Neutrophil (primary cell): ENCODE measurements around the gene FOXN3.
A peak's percentile ranks its signal among the peaks of the same experiment; 100 is the strongest.

Experiments
- H3K27ac ChIP-seq: fragments of 200-600 bp; sonication (generic); 2 replicates; pipeline ENCODE4 v1.5.1; 2016; ENCODE audit warnings: mild to moderate bottlenecking, moderate library complexity
- H3K27me3 ChIP-seq: fragments of 200-600 bp; sonication (generic); 2 replicates; pipeline ENCODE4 v1.6.0; 2016; ENCODE audit warnings: mild to moderate bottlenecking
- H3K36me3 ChIP-seq: fragments of 200-600 bp; sonication (generic); 2 replicates; pipeline ENCODE4 v1.5.1; 2017
- H3K4me1 ChIP-seq, 2 experiments: fragments of 200-600 bp in 1 of 2; sonication (generic) in 1 of 2; 1 replicate in 1 of 2; 2 replicates in 1 of 2; pipeline versions ENCODE4 v1.5.1 to v1.6.1; 2013 to 2016; ENCODE audit warnings: low read depth in 1 of 2, low read length in 1 of 2, mild to moderate bottlenecking in 1 of 2, moderate library complexity in 1 of 2; ENCODE audit not compliant: control insufficient read depth in 1 of 2, insufficient read depth in 1 of 2
- H3K4me3 ChIP-seq, 2 experiments: fragments of 200-600 bp in 1 of 2; sonication (generic) in 1 of 2; 1 replicate in 1 of 2; 2 replicates in 1 of 2; pipeline ENCODE4 v1.5.1; 2013 to 2016; ENCODE audit warnings: low read depth in 1 of 2, low read length in 1 of 2, mild to moderate bottlenecking in 1 of 2, moderate library complexity in 1 of 2
- H3K9me3 ChIP-seq: fragments of 200-600 bp; sonication (generic); 2 replicates; pipeline ENCODE4 v1.5.1; 2016
- TF ChIP-seq, protein P1 (sequence below): fragments of 200-600 bp; sonication (generic); IDR thresholded peaks from 2 replicates; pipeline ENCODE4 v1.5.1; 2016; ENCODE audit warnings: antibody characterized with exemption

Gene FOXN3

DNA sequence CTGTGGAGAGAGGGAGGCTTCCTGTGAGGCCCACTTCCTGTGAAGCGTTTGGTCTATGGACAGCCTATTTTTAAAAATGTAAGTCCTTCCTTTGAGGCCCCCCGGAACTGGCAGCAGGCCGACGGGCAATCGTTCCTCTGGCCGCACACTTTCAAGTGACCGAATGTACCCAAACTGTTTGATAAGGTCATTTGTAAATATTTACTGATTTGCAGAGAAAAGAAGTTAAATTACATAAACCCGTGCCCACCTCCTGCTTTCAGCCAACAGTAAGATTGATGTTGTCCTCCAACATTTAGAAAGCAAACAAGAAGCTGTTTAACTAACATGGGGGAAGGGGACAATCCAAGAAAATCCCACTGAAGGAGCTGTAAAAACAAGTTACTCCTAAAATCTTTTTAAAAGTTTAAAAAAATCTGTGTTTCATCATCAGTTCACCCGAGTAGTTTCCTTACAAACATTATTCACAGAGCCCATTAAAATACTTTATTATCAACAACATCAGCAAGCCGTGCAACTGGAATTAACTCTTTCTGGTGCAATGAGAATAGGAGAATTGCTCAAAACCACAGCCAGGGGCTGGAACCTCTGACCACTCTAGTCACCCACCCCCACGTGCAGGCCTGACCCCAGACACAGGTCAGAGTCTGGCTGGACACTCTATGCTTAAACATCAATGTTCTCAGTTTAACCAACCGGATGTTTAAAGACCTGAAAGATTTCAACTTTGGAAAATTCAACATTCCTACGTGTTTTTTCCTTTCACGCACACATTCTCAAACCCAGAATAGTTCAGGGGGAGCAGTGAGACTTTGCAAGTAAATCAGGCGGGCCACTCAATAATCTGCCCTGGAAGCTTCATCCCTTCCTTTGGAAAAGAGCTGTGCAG lies 65.3 kb downstream of the FOXN3 start:
- Histone ChIP-seq H3K4me1 (peaks cover 39 to 47% of the 10 kb centered on the region in 2 experiments), H3K27ac (peak overlapping the region; percentile 45), H3K9me3 (no peaks in the 10 kb centered on the region), H3K36me3 (peaks cover 33% of the 10 kb centered on the region), H3K27me3 (no peaks in the 10 kb centered on the region), H3K4me3 (no peak overlapping the region)
- TF ChIP-seq, protein P1, sequence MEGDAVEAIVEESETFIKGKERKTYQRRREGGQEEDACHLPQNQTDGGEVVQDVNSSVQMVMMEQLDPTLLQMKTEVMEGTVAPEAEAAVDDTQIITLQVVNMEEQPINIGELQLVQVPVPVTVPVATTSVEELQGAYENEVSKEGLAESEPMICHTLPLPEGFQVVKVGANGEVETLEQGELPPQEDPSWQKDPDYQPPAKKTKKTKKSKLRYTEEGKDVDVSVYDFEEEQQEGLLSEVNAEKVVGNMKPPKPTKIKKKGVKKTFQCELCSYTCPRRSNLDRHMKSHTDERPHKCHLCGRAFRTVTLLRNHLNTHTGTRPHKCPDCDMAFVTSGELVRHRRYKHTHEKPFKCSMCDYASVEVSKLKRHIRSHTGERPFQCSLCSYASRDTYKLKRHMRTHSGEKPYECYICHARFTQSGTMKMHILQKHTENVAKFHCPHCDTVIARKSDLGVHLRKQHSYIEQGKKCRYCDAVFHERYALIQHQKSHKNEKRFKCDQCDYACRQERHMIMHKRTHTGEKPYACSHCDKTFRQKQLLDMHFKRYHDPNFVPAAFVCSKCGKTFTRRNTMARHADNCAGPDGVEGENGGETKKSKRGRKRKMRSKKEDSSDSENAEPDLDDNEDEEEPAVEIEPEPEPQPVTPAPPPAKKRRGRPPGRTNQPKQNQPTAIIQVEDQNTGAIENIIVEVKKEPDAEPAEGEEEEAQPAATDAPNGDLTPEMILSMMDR: no peak

DNA sequence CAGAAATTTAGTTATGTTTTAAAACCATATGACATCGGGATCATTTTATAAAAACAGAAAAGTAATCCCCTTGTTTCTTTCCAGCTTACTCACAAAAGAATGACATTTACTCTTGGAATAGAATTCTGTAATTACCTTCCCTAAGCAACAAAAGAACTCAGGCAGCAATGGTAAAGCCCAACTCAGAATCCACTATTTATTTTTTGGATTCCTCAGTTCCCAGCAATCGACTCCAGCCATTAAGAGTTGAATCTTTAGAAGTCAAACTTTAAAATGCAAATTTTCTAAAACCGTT lies 65.9 kb downstream of the FOXN3 start:
- peaks cover 33% of the 10 kb centered on the region for H3K36me3 ChIP-seq
- H3K9me3 ChIP-seq: no peaks in the 10 kb centered on the region
- no peaks in the 10 kb centered on the region for H3K27me3 ChIP-seq
- peaks cover 33 to 41% of the 10 kb centered on the region in 2 experiments for H3K4me1 ChIP-seq
- peak overlapping the region; percentile 45 for H3K27ac ChIP-seq
- H3K4me3 ChIP-seq: no peak overlapping the region
- TF ChIP-seq, protein P1: no peak

DNA sequence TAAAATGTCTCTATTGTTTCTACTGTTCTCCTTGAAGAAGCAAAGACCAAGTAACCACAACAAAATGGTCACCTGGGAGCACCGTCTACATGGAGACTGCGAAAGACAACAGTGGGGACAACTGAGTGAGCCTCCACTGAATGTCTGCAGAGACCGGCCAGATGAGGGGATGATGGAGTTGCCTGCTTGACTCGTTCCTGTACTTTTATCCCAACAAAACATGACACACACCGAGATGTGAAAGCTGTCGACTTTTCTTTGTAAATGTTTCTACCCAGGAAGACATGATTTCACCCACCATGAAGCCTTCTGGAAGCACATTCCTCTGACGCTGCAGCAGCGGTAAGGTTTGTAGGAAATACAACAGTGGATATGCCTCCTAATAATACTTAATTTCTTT lies 66.9 kb downstream of the FOXN3 start:
- H3K9me3 ChIP-seq: no peaks in the 10 kb centered on the region
- TF ChIP-seq, protein P1: no peak
- H3K36me3 ChIP-seq: peaks cover 33% of the 10 kb centered on the region
- H3K27me3 ChIP-seq: no peaks in the 10 kb centered on the region
- H3K4me3 ChIP-seq: no peak overlapping the region
- peaks cover 28 to 33% of the 10 kb centered on the region in 2 experiments for H3K4me1 ChIP-seq
- no peak overlapping the region for H3K27ac ChIP-seq

DNA sequence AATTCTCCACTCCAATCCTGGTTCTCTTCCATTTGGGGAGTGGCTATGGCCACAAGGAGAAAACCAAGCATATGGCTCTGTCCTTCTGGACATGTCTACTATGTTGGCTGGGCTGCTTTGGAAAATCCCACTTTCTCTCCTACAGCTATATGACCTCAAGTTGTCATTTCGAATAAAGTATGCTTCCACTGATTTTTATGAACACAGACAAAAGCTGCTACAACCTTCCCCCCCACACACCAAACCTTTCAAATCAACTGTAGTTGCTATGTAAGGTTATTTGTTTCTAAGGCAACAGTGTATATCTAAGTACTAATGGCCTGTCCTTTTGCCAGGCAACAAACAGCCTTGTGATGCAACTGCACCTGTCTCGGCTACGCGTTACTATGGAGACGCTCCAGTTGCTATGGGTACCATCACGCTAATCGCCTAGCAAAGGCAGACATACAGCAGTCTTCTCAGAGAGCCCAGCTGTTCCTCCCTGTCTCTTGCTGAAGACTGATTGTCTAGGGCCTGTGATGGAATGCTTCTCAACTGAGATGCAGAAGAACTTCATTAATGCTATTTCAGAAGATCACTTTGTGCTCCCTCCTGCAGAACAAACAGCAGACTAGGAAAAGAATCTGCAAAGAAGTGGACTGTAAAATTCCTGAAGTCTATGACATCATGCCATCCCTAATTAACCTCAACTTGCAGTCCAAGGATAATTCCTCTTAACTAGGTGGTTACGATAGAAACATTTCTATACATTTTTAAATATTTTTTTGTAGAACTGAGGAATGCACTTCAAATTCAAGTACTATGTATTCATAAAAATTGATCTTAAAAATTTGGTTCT lies 67.6 kb downstream of the FOXN3 start:
- no peak overlapping the region for H3K27ac ChIP-seq
- TF ChIP-seq, protein P1: no peak

DNA sequence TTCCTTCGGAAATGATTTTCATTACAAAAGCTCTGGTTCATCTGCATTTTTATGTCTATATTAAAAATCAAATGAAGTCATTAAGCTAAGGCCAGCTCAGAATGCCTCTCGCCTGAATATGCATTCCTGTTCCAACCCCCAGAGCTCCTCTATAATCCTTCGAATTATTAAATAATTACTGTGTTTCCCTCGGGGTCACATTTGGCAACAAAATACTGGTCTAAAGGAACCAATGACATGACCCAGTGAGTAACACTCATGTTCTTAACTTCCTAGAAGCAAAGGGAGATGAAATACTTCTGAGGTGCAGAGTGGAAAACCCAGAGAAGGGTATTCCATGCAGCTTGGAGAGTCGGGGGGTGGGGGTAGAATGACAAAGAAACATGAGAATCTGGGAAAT lies 68.3 kb downstream of the FOXN3 start:
- H3K9me3 ChIP-seq: no peaks in the 10 kb centered on the region
- H3K4me1 ChIP-seq: peaks cover 26 to 33% of the 10 kb centered on the region in 2 experiments
- no peak overlapping the region for H3K27ac ChIP-seq
- peaks cover 33% of the 10 kb centered on the region for H3K36me3 ChIP-seq
- no peak overlapping the region for H3K4me3 ChIP-seq
- H3K27me3 ChIP-seq: no peaks in the 10 kb centered on the region
- TF ChIP-seq, protein P1: no peak

More for the DNA sequence above, 67.6 kb downstream of the FOXN3 start:
- peaks cover 33% of the 10 kb centered on the region for H3K36me3 ChIP-seq
- H3K27me3 ChIP-seq: no peaks in the 10 kb centered on the region
- H3K9me3 ChIP-seq: no peaks in the 10 kb centered on the region
- no peak overlapping the region for H3K4me3 ChIP-seq
- H3K4me1 ChIP-seq: peaks cover 28 to 33% of the 10 kb centered on the region in 2 experiments
